Heart left ventricle (tissue), 13 donors: ENCODE data around the gene RUNX3.

Source experiments
- CTCF ChIP-seq, 12 donors: fragments of 200-600 bp; sonication (generic) in 4 of 12; IDR thresholded peaks; one replicate each; pipeline versions ENCODE4 v1.5.0 to v1.8.0; 2018 to 2022; ENCODE audit warnings: antibody characterized with exemption in 12 of 12, mild to moderate bottlenecking in 5 of 12
- POLR2A ChIP-seq, 2 donors: fragments of 450-650 bp; IDR thresholded peaks; one replicate each; pipeline ENCODE4 v1.6.1; 2017; ENCODE audit warnings: antibody characterized with exemption in 2 of 2, mild to moderate bottlenecking in 2 of 2, moderate library complexity in 2 of 2
- donor health status: ischemic (EF 13 %, LVEDD 7.1; RV severe dilation, severe dysfunction).
- donor health status: DM: no; HTN: yes; CAD: no.
- donor health status: DM: no; HTN: no; CAD: no.
- donor health status: ischemic (EF 25% LVEDD 6.9; RV normal size, moderate dysfunction).
- donor health status: ischemic (EF 25% LVEDD 5.7; RV mildly dilated, moderate dysfunction).
- donor health status: ischemic (EF 35%, LVEDD 5.7; RV mildly dilated, moderate dysfunction).
- donor health status: nonischemic (EF 11% LVEDD 7.7; RV severe dilation, severe dysfunction).
- donor health status: DM: yes; HTN: yes; CAD: no.
- donor health status: PGD.
- donor health status: ischemic (EF 29% LVEDD 5.4; RV normal size, mild dysfunction).
- donor health status: nonischemic (EF 23%, LVEDD 6.1; RV moderate dilation, normal function).

- TF ChIP-seq POLR2A (IDR thresholded peaks at IDR 0.05) (no peak), CTCF (IDR thresholded peaks at IDR 0.05) (no peak)
Observed at GRCh38 chr1:24927473-24927872, 2.6 kb downstream of the RUNX3 start.
